ENCODE measurements around the gene PNPLA7. TPM values are rescaled to one million over a fixed set of nuclear protein-coding genes. Genes with fewer than 3 reads are reported as not detected.

PNPLA7 gene
- total RNA-seq, 4 donors from 2014 or later, result 16.0 to 95.4 (median 24.9) TPM

DNA sequence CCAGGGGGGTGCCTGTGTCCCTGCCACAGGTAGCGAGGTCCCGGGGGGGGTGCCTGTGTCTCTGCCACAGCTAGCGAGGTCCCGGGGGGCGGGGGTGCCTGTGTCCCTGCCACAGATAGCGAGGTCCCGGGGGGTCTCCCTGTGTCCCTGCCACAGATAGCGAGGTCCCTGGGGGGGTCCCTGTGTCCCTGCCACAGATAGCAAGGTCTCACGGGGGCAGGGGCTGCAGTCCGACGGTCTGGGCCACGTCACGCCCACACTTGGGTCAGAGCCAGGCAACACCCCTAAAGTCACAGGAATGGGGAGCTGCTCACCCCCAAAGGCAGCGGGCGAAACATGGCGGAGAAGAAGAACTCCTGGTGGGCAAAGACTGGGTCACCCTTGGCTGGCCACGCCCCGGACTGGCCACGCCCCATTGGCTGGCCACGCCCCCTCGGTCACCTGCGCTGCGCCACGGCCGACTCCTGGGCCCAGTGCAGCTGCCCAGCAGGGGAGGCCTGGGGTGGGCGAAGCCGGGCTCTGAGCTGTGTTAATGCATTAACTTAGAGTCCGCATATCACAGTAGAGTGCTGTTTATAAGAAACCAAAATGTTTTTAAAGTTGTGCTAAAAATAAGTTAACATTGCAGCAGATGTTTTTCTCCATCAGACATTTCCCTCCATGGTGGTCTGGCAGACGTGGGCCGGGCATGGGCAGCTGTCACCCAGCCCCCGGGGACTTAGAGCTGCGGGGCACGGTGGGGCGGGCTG, 120.1 kb downstream of the PNPLA7 start:
- intact Hi-C loops (cut with DNase I; ENCODE audit: low total_unique reads), result no loop called here

DNA sequence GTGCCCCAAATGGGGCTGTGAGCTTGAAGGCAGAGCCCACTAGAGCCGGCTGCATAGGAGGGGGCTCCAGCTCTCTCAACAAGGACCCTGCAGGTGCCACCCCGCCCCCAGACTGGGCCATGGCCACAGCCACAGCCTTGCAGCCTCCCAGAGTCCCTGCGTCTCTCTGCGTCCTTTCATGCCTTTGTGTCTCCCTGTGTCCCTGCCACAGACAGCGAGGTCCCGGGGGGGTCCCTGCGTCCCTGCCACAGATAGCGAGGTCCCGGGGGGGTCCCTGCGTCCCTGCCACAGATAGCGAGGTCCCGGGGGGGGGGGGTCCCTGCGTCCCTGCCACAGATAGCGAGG, 120.7 kb downstream of the PNPLA7 start:
- intact Hi-C loops (cut with DNase I; ENCODE audit: low total_unique reads), result no loop called here
- Histone ChIP-seq H3K36me3 (no peaks in the 10 kb centered on the region), H3K9me3 (no peaks in the 10 kb centered on the region), H3K4me3 (no peak overlapping the region), H3K4me1 (peaks cover 0 to 19% (median 11%) of the 10 kb centered on the region in 4 donors), H3K27me3 (no peaks in the 10 kb centered on the region), H3K27ac (no peak overlapping the region)
- in situ Hi-C loops (cut with MboI; ENCODE audit: low pct_ligation_motif_present in 1 of 4, low pct_unique_long_range_greater_than_20kb in 1 of 4, low sequenced_read_pairs in 3 of 4), result no loop called here
- TF ChIP-seq EP300 (IDR thresholded peaks at IDR 0.05; ENCODE audit: low read depth) (no peak), POLR2A (IDR thresholded peaks at IDR 0.05) (peak; percentile 1)
- no peak for DNase-seq
- WGBS, 2 donors (ENCODE audit: low coverage in 1 of 2), result 93% methylated on average over 3 of the region's 14 CpGs; no CpG with 5 or more reads in 1 of the 2 donors

More for the DNA sequence above, 120.1 kb downstream of the PNPLA7 start:
- no peak overlapping the region for H3K4me3 ChIP-seq
- peaks cover 0 to 12% (median 8%) of the 10 kb centered on the region in 4 donors for H3K4me1 ChIP-seq
- TF ChIP-seq POLR2A (IDR thresholded peaks at IDR 0.05) (peak; percentile 26), POLR2AphosphoS5 (IDR thresholded peaks at IDR 0.05) (peak in 2 of 3 donors; percentile 43 to 54), EP300 (IDR thresholded peaks at IDR 0.05; ENCODE audit: low read depth) (no peak)
- in situ Hi-C loops (cut with MboI; ENCODE audit: low pct_ligation_motif_present in 1 of 4, low pct_unique_long_range_greater_than_20kb in 1 of 4, low sequenced_read_pairs in 3 of 4), result no loop called here
- 10 to 26% methylated on average over 2 to 30 of the region's 34 CpGs for WGBS, 2 donors (ENCODE audit: low coverage in 1 of 2)
- no peaks in the 10 kb centered on the region for H3K36me3 ChIP-seq
- no peaks in the 10 kb centered on the region for H3K9me3 ChIP-seq
- peak; percentile 82 for DNase-seq
- no peak overlapping the region for H3K27ac ChIP-seq
- H3K27me3 ChIP-seq, result no peaks in the 10 kb centered on the region

DNA sequence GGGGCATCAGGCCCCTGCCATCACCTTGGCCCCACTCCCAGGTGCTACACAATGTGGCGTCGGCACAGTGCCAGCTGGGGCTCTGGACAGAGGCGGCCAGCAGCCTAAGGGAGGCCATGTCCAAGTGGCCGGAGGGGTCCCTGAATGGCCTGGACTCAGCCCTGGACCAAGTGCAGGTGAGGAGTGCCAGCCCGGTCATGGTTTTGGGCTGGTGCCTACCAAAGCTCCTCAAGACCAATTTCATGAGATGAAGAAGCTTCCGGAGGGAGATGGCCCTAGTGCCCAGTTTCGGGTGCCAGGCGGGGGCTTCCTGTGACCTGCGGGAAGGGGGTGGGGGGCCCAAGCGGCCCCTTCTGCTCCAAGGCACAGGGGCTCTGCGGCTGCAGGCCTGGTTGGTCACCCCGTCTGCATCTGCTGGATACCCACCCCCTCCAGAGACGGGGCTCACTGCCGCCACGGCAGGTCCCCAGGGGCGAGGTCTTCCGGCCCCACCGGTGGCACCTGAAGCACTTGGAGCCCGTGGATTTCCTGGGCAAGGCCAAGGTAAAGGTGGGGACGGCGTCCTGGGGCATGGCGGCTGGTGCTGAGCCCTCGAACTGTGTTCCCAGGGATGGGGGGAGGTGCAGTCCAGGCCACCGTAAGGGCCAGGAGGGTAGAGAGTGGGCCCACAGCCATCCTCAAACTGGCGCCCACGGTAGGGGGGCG, 121.2 kb downstream of the PNPLA7 start:
- Histone ChIP-seq H3K4me1 (peaks cover 0 to 24% (median 16%) of the 10 kb centered on the region in 4 donors), H3K27ac (no peak overlapping the region), H3K27me3 (no peaks in the 10 kb centered on the region), H3K4me3 (no peak overlapping the region), H3K36me3 (no peaks in the 10 kb centered on the region), H3K9me3 (no peaks in the 10 kb centered on the region)
- WGBS, 2 donors (ENCODE audit: low coverage in 1 of 2), result 64% methylated on average over 18 of the region's 27 CpGs; no CpG with 5 or more reads in 1 of the 2 donors
- intact Hi-C loops (cut with DNase I; ENCODE audit: low total_unique reads), result no loop called here
- TF ChIP-seq, protein P1, sequence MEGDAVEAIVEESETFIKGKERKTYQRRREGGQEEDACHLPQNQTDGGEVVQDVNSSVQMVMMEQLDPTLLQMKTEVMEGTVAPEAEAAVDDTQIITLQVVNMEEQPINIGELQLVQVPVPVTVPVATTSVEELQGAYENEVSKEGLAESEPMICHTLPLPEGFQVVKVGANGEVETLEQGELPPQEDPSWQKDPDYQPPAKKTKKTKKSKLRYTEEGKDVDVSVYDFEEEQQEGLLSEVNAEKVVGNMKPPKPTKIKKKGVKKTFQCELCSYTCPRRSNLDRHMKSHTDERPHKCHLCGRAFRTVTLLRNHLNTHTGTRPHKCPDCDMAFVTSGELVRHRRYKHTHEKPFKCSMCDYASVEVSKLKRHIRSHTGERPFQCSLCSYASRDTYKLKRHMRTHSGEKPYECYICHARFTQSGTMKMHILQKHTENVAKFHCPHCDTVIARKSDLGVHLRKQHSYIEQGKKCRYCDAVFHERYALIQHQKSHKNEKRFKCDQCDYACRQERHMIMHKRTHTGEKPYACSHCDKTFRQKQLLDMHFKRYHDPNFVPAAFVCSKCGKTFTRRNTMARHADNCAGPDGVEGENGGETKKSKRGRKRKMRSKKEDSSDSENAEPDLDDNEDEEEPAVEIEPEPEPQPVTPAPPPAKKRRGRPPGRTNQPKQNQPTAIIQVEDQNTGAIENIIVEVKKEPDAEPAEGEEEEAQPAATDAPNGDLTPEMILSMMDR (IDR thresholded peaks at IDR 0.05), result no peak
- peak; percentile 28 for TF ChIP-seq POLR2A (IDR thresholded peaks at IDR 0.05)
- DNase-seq, result no peak
- in situ Hi-C loops (cut with MboI; ENCODE audit: low pct_ligation_motif_present in 1 of 4, low pct_unique_long_range_greater_than_20kb in 1 of 4, low sequenced_read_pairs in 3 of 4), result no loop called here

DNA sequence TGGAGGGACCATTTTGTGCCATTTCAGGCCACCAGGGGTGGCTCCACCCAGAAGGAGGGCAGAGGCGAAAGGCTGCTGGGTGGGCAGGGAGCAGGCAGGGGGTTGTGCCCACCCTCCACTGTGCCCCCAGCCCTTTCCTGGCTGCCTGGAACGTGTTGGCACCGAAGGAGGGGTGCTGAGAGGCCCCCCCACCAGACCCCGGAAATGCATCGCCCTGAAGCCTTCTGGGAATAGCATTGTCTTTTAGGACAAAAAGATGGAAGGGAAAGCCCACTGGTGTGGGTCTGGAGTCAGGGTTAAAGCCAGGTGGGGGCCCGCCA, 121.9 kb downstream of the PNPLA7 start:
- Histone ChIP-seq H3K27me3 (no peaks in the 10 kb centered on the region), H3K27ac (no peak overlapping the region), H3K9me3 (no peaks in the 10 kb centered on the region), H3K4me1 (peaks cover 0 to 30% (median 19%) of the 10 kb centered on the region in 4 donors), H3K36me3 (no peaks in the 10 kb centered on the region), H3K4me3 (no peak overlapping the region)
- no peak for DNase-seq
- intact Hi-C loops (cut with DNase I; ENCODE audit: low total_unique reads), result no loop called here
- 56 to 100% methylated on average over 2 to 6 of the region's 6 CpGs for WGBS, 2 donors (ENCODE audit: low coverage in 1 of 2)
- TF ChIP-seq, protein P1 (IDR thresholded peaks at IDR 0.05), result peak in 1 of 5 experiments; percentile 9
- TF ChIP-seq EP300 (IDR thresholded peaks at IDR 0.05; ENCODE audit: low read depth), result no peak
- in situ Hi-C loops (cut with MboI; ENCODE audit: low pct_ligation_motif_present in 1 of 4, low pct_unique_long_range_greater_than_20kb in 1 of 4, low sequenced_read_pairs in 3 of 4), result no loop called here

DNA sequence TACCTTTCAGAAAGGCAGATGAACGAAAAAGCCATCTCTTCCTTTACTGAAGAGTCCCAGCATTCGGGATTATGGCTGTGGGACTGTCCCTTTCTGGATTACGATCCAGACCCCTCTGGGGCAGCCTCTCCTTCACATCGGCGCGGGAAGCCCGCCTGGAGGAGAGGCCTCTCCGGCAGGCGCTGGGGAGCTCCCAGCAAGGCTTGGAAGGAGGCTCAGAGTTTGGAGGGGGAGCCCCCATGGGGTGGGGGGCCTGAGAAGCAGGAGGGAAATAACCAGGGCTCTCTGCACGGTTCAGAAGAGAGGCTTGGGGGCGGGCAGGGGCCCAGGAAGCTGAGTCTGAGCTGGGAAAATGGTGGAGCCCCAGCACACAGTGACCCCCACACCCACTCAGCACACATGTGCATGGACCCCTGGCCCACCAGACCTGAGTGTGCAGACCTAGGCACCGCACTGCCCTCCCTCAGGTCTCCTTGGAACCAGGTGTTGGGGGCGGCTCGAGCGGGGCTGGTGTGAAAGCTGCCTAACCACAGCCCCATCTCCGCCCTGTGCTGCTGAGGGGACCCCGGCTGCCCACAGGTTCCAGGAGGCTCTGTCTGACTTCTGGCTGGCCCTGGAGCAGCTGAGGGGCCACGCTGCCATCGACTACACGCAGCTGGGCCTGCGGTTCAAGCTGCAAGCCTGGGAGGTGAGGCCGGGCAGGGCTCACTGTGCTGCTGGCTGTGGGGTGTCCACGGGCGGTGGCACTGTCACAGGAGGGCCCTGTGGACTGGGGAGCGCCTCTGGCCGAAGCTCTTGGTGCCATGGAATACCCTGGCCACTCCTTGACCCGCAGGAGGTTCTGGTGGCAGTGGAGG, 122.5 kb downstream of the PNPLA7 start:
- Histone ChIP-seq H3K36me3 (no peaks in the 10 kb centered on the region), H3K9me3 (no peaks in the 10 kb centered on the region), H3K4me3 (no peak overlapping the region), H3K4me1 (peaks cover 0 to 30% (median 19%) of the 10 kb centered on the region in 4 donors), H3K27ac (no peak overlapping the region), H3K27me3 (no peaks in the 10 kb centered on the region)
- in situ Hi-C loops (cut with MboI; ENCODE audit: low pct_ligation_motif_present in 1 of 4, low pct_unique_long_range_greater_than_20kb in 1 of 4, low sequenced_read_pairs in 3 of 4), result no loop called here
- WGBS, 2 donors (ENCODE audit: low coverage in 1 of 2), result 82% methylated on average over 13 of the region's 27 CpGs; no CpG with 5 or more reads in 1 of the 2 donors
- intact Hi-C loops (cut with DNase I; ENCODE audit: low total_unique reads), result no loop called here
- TF ChIP-seq POLR2AphosphoS5 (IDR thresholded peaks at IDR 0.05) (no peak), POLR2A (IDR thresholded peaks at IDR 0.05) (no peak), EP300 (IDR thresholded peaks at IDR 0.05; ENCODE audit: low read depth) (no peak)
- TF ChIP-seq, protein P1 (IDR thresholded peaks at IDR 0.05), result no peak
- no peak for DNase-seq

Measured in transverse colon (tissue), 4 donors.